Tibial nerve (tissue), 4 donors: ENCODE measurements around the gene SLC22A12.

Experiments
- EP300 ChIP-seq, 2 donors: sonication (generic); formaldehyde crosslinking; IDR thresholded peaks; one replicate each; pipeline ENCODE4 v1.6.1; 2017; ENCODE audit warnings: antibody characterized with exemption in 2 of 2, mild to moderate bottlenecking in 1 of 2
- POLR2A ChIP-seq, 2 donors: fragments of 450-650 bp; IDR thresholded peaks; one replicate each; pipeline ENCODE4 v1.6.1; 2017; ENCODE audit warnings: antibody characterized with exemption in 2 of 2, mild to moderate bottlenecking in 2 of 2, moderate library complexity in 2 of 2
- TF ChIP-seq, protein P1 (sequence below), 5 experiments: fragments of 200-600 bp in 3 of 5; fragments of 450-650 bp in 2 of 5; sonication (generic) in 3 of 5; IDR thresholded peaks; one replicate each; pipeline ENCODE4 v1.5.1; 2016 to 2019; ENCODE audit warnings: antibody characterized with exemption in 5 of 5, mild to moderate bottlenecking in 3 of 5, moderate library complexity in 2 of 5

GRCh38 chr11:64639885-64640284, 48.9 kb downstream of the SLC22A12 start:
- TF ChIP-seq, protein P1, sequence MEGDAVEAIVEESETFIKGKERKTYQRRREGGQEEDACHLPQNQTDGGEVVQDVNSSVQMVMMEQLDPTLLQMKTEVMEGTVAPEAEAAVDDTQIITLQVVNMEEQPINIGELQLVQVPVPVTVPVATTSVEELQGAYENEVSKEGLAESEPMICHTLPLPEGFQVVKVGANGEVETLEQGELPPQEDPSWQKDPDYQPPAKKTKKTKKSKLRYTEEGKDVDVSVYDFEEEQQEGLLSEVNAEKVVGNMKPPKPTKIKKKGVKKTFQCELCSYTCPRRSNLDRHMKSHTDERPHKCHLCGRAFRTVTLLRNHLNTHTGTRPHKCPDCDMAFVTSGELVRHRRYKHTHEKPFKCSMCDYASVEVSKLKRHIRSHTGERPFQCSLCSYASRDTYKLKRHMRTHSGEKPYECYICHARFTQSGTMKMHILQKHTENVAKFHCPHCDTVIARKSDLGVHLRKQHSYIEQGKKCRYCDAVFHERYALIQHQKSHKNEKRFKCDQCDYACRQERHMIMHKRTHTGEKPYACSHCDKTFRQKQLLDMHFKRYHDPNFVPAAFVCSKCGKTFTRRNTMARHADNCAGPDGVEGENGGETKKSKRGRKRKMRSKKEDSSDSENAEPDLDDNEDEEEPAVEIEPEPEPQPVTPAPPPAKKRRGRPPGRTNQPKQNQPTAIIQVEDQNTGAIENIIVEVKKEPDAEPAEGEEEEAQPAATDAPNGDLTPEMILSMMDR (IDR thresholded peaks at IDR 0.05), result no peak
- TF ChIP-seq POLR2A (IDR thresholded peaks at IDR 0.05), result no peak
- no peak for TF ChIP-seq EP300 (IDR thresholded peaks at IDR 0.05)
